Fibroblast of skin of right quadriceps (primary cell): ENCODE data around the gene SPTLC1.
A peak's percentile ranks its signal among the peaks of the same experiment; 100 is the strongest.

Experiments
- DNase-seq: peaks from one replicate; pipeline ENCODE4 v3.0.0-alpha.2; 2013

The SPTLC1 gene

DNA sequence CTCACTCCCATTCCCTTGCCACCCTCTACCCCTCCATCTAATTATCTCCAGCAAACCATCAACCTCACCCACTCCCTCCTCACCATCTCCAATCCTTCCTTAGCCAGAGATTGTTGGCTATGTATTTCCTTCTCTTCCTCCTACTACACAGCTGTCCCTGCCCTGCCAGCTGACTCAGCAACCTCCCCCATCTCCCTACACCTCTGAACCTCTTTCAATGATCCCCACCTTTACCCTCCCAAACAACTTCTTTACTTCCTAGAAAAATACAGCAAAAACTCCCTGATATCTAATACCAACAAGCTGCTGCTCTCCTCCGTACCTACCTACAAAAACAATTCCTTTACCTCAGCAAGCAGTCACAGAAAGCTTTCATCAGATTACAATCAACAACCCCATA, 37.3 kb downstream of the SPTLC1 start:
- no peak for DNase-seq

DNA sequence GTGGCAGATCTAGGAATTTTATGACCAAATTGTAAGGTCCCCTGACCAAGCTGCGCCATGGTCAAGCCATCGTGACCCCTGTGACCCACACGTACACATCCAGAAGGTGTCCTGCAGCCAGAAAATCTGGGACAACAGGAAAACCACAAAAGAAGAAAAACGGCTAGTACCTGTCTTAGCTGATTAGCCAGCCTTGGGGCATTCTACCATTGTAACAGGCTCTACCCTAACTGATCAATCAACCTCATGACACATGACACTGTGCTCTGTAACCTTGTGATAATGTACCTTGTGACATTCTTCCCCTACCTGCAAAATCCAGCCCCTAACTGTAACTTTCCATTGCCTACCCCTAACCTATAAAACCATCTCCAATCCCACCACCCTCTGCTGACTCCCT, 43.6 kb downstream of the SPTLC1 start:
- DNase-seq, result no peak

DNA sequence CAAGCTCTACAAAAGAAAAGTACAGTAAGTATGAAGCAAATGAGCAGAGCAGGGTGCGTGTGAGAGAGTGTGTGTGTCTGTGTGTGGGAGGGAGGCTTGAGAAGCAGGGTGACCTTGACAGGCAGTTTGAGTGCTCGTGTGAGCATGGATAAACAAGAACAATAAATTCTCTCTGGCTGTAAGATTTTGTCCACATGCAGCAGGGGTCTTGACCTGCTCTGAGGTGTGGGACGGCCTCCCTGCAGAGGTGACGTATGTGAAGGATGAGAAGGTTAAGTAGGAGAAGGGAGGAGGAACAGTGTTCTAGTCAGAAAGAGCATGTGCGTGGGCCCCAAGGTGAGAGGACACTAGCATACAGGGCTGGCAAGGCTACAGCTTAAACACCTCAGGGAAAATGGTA, 49.0 kb downstream of the SPTLC1 start:
- DNase-seq, result no peak

DNA sequence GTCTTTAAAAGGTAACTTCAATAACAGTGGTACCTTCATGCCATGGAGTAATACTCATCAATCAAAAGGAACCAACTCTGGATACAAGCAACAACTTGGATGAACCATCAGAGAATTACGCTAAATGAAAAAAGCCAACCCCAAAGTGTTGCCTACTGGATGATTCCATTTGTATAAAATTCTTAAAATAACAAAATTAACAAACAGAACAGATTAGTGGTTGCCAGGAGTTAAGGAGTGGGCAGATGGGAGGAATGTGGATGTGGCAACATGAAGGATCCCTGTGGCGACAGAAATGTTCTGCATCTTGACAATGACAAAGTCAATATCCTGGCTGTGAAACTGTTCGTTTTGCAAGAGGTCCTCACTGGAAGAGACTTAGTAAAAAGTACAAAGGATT, 50.5 kb downstream of the SPTLC1 start:
- peak; percentile 44 for DNase-seq

DNA sequence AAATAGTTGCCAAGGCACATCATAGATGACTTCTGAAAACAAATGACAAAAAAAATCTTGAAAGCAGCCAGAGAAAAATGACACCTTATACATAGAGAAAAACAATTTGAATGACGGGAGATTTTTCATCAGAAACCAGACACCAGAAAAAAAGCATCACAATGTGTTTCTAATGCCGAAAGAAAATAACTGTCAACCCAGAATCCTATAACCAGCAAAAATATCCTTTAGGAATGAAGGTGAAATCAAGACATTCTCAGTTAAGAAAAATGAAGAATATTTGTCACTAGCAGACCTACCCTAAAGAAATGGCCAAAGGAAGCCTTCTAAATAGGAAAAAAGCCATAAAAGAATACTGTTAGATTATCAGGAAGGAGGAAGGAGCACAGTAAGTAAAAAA, 54.0 kb downstream of the SPTLC1 start:
- DNase-seq, result no peak

DNA sequence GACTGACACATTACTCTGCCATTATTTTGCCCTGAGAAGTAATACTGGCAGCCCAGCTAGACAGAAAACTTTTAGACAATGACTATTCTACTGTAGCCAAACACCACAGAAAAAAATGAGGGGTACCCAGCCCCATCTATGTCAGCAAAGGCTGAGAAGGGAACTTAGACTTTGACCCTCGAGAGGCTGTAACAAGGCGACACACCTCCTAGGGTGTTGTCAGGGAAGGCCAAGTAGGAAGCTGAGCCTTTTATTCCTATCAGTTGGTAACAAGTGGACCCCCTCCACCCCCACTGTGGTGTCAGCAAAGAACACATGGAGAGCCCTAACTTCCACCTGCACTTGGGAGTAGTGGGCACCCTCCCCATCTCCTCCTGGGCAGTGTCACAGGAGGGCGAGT, 55.6 kb downstream of the SPTLC1 start:
- no peak for DNase-seq

DNA sequence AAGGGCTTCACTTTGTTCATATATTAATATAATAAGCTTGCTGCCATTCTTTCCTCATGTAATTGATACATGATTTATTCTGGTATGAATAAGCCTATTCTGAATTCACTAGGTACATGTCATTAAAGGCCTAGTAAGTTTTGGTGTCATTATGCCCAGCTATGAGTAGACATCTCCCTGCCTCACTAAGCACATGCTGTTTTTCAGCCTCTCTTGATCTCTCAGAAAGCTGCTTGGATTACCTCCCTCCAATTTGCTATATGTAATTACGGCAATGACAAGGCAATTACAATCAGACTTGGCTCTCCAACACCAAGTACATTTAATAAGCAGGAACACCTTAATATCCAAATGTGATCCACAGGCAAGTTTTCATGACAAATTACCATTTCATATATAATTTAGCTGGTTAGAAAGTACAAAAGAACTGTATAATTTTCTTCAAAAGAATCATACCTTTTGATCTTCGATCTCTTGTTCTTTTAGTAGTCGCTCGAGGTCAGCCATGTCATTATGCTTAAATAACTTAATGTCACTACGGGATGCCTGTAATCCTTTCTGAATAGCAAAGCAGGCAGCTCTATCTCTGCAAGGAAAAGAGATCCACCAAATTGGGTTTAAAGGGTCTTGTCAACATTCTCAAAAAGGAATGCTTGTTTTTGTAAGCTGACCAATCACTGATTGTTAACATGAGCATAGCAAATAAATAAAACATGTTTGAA, 56.3 kb downstream of the SPTLC1 start:
- no peak for DNase-seq

DNA sequence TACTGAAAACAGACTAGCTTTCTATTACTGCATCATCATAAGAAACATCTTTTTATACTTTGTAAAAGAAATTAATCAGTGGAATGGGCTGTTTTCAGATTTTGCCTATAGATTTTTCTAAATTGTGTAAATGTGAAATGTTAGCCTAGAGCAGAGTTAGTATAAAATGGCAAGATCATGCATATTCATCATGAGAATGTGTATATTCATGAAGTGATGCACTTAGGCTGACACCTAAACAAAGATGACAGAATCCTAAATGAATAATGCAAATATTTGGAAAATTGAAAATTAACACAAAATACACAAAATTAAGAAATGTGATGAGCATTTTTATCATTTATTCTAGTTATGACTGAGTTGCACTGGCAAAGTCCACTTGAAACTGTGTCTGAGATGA, 57.2 kb downstream of the SPTLC1 start:
- no peak for DNase-seq

DNA sequence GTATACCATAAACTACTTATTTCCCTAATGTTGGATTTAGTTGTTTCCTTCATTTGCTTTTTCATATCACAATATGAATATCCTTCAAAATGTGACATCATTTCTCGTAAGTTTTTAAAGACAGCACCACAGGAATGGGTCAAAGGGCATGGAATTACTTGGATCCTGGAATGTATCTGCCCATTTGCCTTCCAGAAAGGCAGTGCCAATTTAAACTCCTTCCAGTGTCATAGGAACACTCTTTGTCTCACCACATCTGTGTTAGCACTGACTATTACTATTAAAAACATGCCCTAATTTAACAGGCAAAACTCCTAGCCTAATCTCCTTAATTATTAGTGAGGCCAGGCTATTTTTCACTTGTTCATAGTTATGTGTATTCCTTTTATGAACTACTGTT, 58.0 kb downstream of the SPTLC1 start:
- DNase-seq, result no peak

DNA sequence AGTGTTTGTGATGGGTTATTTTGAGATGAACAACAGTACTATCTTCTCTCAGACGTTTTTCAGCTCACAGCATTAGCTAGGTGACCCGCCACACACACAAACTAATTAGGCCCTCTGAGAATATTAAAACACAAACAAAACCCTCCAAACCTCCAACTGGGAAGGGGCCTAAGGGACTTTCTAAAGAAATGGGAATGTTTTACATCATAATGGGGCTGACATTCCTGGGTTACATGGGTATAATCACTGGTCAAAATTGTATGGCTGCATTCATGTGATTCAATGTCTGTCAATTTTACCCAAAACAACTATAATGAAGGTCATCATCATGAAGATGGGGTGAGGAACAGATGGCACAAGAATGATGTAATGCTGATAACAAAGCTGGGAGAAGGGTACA, 59.6 kb downstream of the SPTLC1 start:
- no peak for DNase-seq

DNA sequence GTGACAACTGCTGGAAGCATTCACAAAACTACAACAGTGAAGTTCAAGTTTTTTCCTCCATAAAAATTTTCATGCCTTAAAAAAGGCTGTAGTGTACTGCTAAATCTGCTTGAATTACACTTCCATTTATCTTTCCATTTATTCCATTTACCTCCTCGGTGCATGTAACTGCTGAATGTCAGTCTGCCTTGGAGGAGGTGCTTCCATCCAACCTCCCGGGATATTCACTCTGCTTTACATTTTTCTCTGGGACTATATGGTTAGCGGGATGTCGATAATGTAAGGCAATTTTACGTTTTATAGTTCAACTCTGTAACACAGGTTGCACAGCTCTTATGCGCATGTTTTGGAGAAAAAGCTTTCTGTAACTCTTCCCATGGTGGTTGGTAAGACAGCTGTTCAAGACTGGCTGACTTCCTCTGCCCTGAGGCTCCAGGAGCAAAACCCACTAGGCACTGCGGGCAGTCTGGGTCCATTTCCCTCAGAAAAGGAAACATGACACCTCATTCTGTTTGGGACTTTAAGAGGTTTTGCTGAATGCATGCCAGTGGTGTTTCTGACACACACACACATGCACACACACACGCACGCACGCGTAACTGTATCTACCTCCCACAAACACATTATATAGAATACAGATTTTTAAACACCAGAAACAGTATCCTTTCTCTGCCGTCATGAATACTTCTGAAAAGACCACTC, 66.1 kb downstream of the SPTLC1 start:
- peak; percentile 31 for DNase-seq

DNA sequence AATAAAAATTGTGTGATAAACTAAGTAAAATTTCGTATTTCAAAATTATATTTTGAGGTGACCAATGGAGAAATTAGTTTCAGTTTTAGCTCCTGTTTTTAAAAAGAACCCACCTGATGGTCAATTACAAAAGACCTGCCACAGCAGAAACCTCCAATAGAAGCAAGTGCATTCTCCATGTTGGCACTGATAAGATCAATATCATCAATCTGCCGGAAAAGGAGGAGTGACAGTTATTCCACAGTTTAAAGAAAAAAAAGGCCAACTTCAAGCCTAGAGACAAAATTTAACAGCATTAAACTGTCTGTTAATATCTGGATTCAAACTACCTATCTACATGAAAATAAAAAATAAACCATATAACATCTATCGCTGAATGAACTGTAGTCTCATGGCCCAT, 67.7 kb downstream of the SPTLC1 start:
- no peak for DNase-seq

DNA sequence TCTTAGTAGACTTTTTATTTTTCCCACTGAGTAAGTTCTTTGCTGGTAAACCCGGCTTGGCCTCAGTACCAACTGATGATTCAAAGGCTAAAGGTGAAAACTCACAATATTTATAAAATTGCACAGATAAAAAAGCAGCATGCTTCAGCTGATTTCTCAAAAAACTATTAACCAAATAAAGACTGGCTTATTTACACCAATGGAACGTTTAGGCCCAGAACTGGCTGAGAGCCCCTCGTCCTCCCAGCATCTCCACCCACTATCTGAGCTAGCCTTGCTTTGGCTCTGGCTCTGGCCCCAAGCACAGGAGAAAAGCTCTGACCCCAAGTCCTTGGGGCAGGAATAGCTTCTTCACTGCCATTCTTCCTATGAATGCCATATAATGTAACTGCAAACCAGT, 68.5 kb downstream of the SPTLC1 start:
- no peak for DNase-seq

DNA sequence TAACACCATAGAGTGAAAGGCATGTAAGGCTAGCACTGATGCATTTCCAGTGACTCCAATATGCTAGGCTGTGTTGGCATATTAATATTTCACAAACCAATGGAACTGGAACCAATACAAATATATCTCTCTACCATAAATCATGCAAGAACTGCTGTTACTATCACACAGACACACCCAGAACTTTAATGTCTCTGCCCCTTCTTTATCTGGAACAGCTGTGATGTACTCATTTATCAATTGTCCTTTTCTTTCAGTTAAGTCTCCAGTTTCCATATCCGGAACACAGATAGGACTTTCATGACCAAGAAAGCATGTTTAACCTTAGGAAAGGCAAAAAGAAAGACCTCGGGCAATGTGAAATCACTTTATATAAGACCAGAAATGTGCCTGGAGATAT, 70.3 kb downstream of the SPTLC1 start:
- no peak for DNase-seq

DNA sequence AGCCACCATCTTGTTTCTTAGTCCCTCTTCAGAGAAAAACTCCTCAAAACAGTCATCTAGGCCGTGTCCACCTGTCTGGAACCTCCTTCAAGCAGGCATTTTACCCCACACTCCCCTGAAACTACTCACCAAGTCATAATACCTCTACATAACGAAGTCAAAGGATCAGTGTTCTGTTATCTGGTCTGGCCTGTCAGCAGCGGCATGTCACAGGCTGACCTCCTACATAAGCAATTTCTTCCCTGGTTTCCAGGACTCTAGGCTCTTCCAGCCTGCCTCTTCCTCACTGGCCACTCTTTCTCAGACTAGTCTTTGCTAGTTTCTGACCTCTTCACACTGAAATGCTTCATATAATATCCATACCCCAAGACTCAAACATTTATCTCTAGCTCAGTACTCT, 72.2 kb downstream of the SPTLC1 start:
- no peak for DNase-seq

DNA sequence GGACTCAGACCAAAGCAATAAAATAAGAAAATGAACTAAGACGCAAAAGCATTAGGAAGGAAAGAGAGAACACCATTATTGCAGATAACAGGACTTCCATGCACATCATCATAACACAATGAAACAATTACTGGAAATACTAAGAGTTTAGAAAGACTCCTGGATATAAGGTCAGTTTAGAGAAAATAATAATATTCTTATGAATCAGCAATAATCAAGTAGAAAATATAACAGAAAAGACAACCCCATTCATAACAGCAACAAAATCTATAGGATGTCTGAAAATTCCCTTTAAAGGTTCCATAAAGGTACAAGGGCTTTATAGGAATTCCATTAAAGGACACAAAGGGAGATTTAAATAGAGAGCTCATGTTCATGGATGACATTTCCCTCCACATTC, 73.0 kb downstream of the SPTLC1 start:
- DNase-seq, result no peak

DNA sequence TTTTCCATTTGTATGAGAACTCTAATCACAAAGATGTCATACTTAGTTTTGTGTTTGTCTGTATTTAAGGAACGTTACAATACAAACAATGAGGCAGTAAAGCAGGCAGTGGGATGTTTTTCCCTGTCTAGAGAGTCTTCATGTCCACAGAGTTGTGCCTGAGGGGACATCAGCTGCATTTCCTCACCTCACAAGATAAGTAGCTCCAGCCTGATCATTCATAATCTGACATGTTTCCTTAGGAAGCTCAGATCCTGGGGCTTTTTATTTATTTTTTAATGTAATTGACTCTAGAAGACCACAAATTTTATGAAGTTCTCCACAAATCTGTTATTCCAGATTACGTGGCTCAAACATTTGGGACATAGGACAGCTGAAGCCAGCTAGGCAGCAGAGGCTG, 78.5 kb downstream of the SPTLC1 start:
- DNase-seq, result no peak

DNA sequence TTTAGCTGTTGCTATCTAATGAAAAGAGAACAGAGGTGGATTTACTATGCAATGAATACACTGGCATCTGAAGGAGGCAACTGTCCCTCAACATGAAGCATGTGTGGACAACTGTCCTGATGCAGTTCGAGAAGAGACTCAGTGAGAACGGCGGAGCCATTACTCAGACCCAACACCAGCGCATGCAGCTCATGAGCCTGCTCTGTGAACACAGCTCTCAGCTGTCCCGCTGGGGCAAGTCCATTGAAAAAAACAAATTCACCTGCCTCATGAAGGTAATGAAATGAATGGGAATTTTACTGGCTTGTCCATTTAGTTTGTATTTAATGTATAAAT, 78.8 kb downstream of the SPTLC1 start:
- DNase-seq, result no peak

DNA sequence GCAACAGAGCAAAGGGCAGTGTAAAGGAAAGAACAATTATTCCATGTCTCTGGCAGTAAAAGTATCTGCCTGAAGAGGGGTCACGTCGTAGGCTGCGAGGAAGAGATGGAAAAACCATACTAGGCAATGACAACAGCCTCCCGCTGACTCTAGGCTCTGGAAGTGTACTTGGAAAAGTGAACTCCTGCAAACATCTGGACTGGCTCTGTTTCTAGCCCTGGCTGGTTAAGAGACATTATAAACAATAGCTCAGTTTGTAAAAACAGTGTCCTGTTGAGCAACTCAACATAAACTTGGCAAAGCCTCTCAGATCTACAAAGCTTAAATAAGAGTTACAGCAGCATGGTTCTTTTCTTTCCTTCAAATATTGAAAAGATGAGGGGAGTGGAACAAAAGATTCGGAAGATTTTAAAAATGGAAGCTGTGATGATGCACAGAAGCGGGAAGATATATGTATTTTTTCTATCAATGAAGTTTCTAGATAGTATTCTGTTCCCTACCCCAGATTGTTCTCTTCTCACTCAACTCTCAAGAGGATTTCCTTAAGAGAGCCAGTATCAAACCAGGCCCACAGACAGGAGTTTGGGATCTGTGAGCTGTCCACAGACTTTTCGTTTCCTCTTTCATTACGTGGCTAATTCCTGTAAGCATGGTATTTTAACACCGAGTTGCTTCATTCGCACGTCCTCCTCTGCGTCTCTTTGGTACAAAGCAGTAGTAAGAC, 79.4 kb downstream of the SPTLC1 start:
- DNase-seq, result peak; percentile 32

DNA sequence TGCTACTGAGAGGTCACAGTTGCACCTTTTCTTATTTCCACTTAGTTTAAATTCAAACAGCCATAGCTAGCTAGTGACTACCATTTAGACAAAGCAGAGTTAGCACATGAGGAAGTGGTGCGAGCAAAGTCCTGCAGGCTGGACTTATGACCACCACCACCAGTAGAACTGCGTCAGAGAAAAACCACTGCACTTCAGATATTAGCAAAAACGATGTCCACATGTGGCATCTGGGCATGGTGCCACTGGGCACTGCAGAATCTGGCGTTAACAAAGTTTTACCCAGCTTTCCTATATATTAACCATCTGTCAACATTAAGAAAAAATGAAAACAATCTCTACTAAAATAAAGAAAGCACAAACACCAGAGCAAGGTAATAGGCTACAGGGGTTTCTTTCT, 80.1 kb downstream of the SPTLC1 start:
- DNase-seq, result no peak

DNA sequence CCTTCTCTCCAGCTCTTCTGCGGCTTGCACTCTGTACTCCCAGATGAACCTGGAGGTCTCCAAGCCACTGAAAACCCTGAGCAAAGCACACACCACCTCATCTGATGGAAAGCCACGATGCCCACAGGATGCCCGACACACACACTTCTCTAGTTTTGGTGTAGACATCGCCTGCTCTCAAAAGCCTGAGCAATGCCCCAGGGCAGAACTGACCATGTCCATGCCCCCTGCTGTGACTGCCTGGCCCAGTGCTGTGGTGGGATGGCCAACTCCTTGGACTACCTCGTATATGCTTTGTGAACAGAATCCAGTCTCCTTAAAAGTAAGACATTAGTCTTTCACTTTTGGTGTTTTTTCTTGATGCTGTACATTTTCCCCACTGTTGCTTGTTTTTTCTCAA, 81.2 kb downstream of the SPTLC1 start:
- DNase-seq, result no peak

DNA sequence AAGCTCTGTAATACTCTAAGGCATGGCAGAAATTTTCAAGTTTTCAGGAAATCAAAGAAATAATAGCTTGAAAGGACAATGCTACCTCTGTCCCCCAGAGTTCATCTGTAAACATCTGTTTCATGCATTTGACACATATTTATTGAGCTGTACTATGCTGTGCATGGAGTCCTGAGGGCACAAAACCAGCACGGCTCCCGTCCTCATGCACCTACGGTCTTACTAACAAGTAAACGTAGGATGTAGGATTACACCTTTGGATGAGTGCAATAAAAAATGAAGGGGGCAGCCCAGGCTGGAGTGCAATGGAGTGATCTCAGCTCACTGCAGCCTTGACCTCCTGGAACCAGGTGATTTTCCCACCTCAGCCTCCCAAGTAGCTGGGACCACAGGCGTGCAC, 81.9 kb downstream of the SPTLC1 start:
- no peak for DNase-seq

DNA sequence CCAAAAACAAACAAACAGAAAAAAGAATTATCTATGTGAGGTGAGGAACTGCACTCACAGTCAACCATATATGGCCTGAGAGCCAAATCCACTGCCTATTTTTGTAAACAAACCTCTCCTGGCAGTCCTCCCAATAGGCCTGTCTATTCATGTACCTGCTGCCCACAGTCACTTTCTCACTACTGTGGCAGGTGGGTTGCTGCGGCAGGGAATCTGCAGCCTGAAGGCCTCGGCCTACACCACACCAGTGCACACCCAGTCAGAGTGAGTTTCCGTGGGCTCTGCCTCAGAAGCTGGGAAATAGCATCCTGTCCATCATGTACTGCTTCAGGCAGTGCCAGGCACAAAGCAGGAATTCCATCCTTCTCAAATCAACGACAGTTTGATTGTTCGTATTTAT, 82.3 kb downstream of the SPTLC1 start:
- no peak for DNase-seq

DNA sequence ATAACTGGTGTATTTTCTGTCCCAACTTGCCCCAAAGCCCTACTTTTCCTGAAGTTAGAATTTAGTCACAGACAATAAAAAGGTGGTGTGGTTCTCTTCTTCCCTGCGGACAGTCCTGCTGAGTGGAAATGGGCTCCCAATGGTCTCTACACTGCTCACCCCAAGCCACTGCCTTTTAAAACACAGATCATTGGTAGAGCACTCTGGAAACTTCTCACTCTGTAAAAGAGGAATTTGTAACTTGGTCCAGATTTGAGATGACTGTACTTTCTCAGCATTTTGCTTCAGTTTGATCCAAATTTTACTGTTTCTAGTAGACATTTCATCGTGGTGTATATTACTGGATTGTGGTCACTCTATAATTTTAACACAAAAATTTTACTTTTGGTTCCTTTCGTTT, 84.8 kb downstream of the SPTLC1 start:
- no peak for DNase-seq

DNA sequence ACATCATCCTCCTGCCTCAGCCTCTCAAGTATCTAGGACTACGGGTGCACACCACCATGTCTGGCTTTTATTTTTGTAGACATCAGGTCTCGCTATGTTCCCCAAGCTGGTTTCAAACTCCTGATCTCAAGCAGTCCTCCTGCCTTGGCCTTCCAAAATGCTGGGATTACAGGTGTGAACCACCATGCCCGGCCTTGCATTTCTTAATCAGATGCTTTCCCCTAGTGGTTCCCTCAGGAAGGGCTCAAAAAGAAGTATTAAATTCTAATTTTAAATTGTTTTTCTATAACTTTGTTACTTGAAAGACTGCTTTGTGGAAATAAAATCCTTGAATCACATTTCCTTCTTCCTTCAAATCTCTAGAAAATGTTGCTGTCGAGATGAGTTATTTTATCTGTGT, 85.7 kb downstream of the SPTLC1 start:
- DNase-seq, result no peak
